AG04449 (cell line): ENCODE data around the gene WIPF1.
A peak's percentile ranks its signal among the peaks of the same experiment; 100 is the strongest.

ENCODE experiments used
- CTCF ChIA-PET: fragments of 350-600 bp; formaldehyde crosslinking; extraction: SDS; loops from one replicate; lab custom pipeline; 2021; ENCODE audit warnings: antibody characterized with exemption; lab: Yijun Ruan, JAX
- POLR2A ChIA-PET: fragments of 400-600, 350-600 bp; formaldehyde crosslinking; extraction: SDS; loops from one replicate; lab custom pipeline; 2020; ENCODE audit warnings: antibody characterized with exemption, inconsistent platforms; lab: Yijun Ruan, JAX
- DNase-seq: peaks from one replicate; pipeline ENCODE4 v3.0.0-alpha.2; 2010; ENCODE audit warnings: low read depth, low spot score
- H3K4me3 ChIP-seq: 2 replicates; pipeline ENCODE4 v1.5.1; 2011; ENCODE audit warnings: low read depth, mild to moderate bottlenecking, control low read depth, low read length
- TF ChIP-seq, protein P1 (sequence below): IDR thresholded peaks from one replicate; pipeline ENCODE4 v1.5.1; 2011; ENCODE audit warnings: mild to moderate bottlenecking, moderate library complexity, low read length, control low read depth, inconsistent platforms; ENCODE audit not compliant: insufficient read depth; ENCODE audit errors: missing control alignments

WIPF1 gene

DNA sequence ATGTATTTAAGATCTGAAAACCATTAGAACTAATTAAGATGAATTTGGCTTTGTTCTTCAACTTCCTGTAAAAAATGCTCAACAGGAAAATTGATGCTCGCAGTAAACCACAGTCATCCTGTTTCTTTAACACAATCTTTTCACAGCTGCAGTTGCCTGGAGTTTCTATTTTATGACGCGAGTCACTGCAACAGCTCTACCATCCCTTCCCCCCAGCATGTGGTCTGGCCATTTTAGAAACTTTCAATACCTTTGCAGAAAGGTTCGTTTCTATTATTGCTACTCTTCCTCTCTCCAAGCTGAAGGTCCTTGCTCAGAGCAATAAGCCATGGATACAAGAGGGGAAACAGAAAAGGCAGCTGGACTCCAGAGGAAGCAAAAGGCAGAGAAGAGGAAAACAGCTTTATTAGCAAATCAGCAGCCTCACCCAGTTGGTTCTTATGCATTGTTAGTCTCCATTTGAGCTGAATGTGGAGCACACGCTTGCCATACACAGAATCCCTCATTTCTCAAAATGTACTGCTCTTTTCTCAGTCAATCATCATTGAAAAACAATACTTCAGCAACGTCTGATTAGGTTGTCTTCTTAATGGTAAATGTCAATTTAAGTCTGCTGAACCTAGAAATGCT lies 3.9 kb downstream of the WIPF1 start:
- no peak for DNase-seq
- POLR2A ChIA-PET: interaction anchor here (1.4 kb wide), 1 partner anchor 88 kb away, joined by 5 read pairs; no protein-coding TSS in a partner anchor
- CTCF ChIA-PET: interaction anchor here (0.8 to 27.2 kb wide), 5 partner anchors 10 to 98 kb away, joined by 3 to 666 read pairs (median 10); no protein-coding TSS in a partner anchor

DNA sequence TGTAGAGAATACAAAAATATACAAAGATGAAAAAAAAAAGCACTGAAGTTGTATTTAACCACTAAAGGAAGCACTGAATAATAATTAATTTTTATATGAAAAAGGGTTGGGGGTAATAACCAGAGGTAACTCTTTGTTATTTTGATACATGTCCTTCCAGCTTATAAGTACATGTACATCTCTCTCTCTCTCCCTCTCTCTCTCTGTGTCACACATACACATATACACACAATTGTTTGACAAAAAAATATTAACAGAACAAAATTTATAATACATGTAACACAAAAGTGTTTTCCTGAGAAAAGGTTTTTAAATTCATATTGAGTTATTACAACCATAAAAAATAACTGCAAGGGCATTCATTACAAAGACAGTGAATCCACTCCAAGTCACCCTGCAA lies 4.6 kb downstream of the WIPF1 start:
- TF ChIP-seq, protein P1, sequence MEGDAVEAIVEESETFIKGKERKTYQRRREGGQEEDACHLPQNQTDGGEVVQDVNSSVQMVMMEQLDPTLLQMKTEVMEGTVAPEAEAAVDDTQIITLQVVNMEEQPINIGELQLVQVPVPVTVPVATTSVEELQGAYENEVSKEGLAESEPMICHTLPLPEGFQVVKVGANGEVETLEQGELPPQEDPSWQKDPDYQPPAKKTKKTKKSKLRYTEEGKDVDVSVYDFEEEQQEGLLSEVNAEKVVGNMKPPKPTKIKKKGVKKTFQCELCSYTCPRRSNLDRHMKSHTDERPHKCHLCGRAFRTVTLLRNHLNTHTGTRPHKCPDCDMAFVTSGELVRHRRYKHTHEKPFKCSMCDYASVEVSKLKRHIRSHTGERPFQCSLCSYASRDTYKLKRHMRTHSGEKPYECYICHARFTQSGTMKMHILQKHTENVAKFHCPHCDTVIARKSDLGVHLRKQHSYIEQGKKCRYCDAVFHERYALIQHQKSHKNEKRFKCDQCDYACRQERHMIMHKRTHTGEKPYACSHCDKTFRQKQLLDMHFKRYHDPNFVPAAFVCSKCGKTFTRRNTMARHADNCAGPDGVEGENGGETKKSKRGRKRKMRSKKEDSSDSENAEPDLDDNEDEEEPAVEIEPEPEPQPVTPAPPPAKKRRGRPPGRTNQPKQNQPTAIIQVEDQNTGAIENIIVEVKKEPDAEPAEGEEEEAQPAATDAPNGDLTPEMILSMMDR: no peak
- H3K4me3 ChIP-seq: no peak overlapping the region
- ChIA-PET POLR2A (interaction anchor here (1.4 kb wide), 1 partner anchor 89 kb away, joined by 5 read pairs; no protein-coding TSS in a partner anchor), CTCF (interaction anchor here (0.8 to 27.2 kb wide), 5 partner anchors 10 to 99 kb away, joined by 3 to 666 read pairs (median 10); no protein-coding TSS in a partner anchor)
- no peak for DNase-seq

More for the DNA sequence above, 3.9 kb downstream of the WIPF1 start:
- H3K4me3 ChIP-seq: peak overlapping the region; percentile 25
- TF ChIP-seq, protein P1: no peak

DNA sequence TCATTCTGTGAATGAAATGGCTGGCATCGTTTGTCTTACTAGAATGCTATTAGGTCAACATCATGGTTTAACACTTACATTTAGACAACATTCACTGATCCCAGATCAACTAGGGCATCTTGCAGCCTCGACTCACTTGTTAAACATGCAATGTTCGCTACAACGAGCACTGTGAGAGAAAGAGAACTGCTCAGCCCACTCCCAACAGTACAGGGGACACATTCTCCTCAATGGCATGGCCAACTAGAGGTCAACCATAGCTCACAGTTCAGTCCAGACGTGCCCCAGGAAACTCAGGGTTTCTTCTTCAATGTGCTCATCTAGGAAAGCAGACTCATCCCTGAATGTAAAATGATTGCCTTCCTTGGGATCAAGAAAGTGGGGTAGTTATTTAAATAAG lies 5.9 kb downstream of the WIPF1 start:
- ChIA-PET CTCF (interaction anchor here (0.8 to 27.2 kb wide), 4 partner anchors 10 to 100 kb away, joined by 3 to 666 read pairs (median 18); no protein-coding TSS in a partner anchor), POLR2A (interaction anchor here (0.6 kb wide), 1 partner anchor 9 kb away, joined by 3 read pairs; no protein-coding TSS in a partner anchor)
- no peak overlapping the region for H3K4me3 ChIP-seq
- no peak for DNase-seq
- TF ChIP-seq, protein P1: no peak

DNA sequence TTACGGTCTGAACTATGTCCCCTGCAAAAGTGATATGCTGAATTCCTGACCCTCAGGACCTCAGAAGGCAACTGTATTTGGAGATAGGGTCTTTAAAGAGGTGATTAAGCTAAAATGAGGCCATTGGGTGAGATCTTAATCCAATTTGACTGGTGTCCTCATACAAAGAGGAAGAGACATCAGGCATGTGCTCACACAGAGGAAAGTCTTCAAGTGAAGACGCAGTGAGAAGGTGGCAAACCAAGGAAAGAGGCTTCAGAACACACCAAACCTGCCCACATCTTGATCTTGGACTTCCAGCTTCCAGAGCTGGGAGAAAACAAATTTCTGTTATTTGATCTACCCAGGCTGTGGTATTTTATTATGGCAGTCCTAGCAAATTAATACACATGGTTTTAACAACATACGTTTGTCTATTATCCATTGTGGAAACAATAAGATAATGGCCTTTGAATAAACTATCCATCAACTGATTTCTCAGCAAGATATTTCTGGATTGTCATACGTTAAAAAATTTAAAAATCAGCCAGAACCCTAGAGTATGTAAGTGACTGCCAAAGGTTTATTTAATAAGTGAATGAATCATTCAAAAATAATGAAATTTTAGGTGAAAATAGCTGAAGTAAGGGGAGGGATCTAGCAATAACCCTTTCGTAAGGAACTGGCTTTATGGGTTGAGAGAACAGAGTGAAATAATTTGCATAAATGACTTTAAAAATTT lies 6.5 kb downstream of the WIPF1 start:
- CTCF ChIA-PET: interaction anchor here (1.2 to 27.2 kb wide), 4 partner anchors 12 to 100 kb away, joined by 3 to 666 read pairs (median 18); no protein-coding TSS in a partner anchor

DNA sequence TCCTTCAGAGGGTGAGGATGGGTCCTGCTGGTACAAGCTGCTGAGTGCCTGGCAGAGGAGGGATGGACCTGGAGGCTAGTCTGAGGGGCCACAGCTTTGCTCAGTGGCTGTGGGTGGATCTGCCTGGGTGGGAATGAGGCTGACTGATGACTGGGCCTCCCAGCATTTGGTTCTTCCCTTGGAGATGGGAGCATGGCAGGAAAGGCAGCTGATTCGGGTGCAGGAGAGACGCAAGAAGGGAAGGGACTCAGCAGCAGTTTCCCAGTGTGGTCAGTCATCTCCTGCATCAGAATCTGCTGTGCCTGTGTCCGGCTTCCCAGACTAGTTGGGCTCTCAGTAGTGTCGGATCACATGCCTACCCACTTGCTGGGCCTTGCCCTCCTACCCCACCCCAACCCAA lies 7.3 kb downstream of the WIPF1 start:
- POLR2A ChIA-PET: no interaction called here
- CTCF ChIA-PET: interaction anchor here (1.2 to 27.2 kb wide), 4 partner anchors 11 to 101 kb away, joined by 3 to 666 read pairs (median 18); no protein-coding TSS in a partner anchor
- DNase-seq: no peak
- H3K4me3 ChIP-seq: no peak overlapping the region
- TF ChIP-seq, protein P1: no peak

More for the DNA sequence above, 6.5 kb downstream of the WIPF1 start:
- POLR2A ChIA-PET: interaction anchor here (0.6 kb wide), 1 partner anchor 10 kb away, joined by 3 read pairs; no protein-coding TSS in a partner anchor
- no peak overlapping the region for H3K4me3 ChIP-seq
- no peak for DNase-seq
- TF ChIP-seq, protein P1: no peak

DNA sequence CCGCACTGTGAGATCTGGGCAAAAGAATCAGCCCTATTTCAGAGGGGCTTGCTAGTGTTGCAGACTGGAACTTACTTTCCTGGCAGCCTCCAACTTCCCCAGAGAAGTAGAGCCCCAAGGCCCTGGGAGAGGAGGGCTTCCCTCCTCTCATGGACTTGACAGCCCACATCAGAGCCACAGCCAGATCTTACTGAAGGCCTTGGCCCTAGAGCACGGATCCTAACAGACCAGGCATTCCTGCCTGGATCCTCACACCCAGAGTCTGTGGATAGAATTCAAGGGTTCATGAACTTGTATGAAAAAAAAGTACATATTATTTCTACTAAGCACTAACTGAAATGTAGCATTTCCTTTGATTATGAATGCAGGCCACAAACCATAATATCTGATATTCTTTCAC lies 8.3 kb downstream of the WIPF1 start:
- ChIA-PET POLR2A (no interaction called here), CTCF (interaction anchor here (1.5 to 27.2 kb wide), 2 partner anchors 11 to 102 kb away, joined by 10 to 666 read pairs; no protein-coding TSS in a partner anchor)
- no peak for DNase-seq
- TF ChIP-seq, protein P1: no peak
- H3K4me3 ChIP-seq: no peak overlapping the region
